ENCODE results near the gene KCTD21.

Gene KCTD21

GRCh38 chr11:78149646-78150045, 38.8 kb downstream of the KCTD21 start:
- no peaks in the 10 kb centered on the region for H3F3A ChIP-seq (ENCODE audit: insufficient read depth, low read length)
- no peaks in the 10 kb centered on the region for H3K9me2 ChIP-seq (replicated peaks; ENCODE audit: insufficient read depth, low read length)
- no peaks in the 10 kb centered on the region for H3K4me1 ChIP-seq (ENCODE audit: low read length)
- no peak overlapping the region for H3K9ac ChIP-seq (ENCODE audit: low read length)
- no peak overlapping the region for H3K4me3 ChIP-seq (ENCODE audit: low read length)
- no peaks in the 10 kb centered on the region for H3K79me2 ChIP-seq (ENCODE audit: low read length)
- no peaks in the 10 kb centered on the region for H3K27me3 ChIP-seq (replicated peaks; ENCODE audit: insufficient read depth, low read length)
- no peaks in the 10 kb centered on the region for H3K9me3 ChIP-seq (replicated peaks; ENCODE audit: insufficient read depth, low read length)
- H3K36me3 ChIP-seq (replicated peaks; ENCODE audit: insufficient read depth, low read length) = no peaks in the 10 kb centered on the region
- DNase-seq = no peak
- TF ChIP-seq CTCF (IDR thresholded peaks at IDR 0.05; ENCODE audit: low read length) = no peak
- no peak for TF ChIP-seq EZH2phosphoT487 (IDR thresholded peaks at IDR 0.05; ENCODE audit: low read length)
- TF ChIP-seq EZH2 (optimal IDR thresholded peaks at IDR 0.05; ENCODE audit: low read depth, low read length) = no peak
- H4K20me1 ChIP-seq (ENCODE audit: insufficient read depth, low read length) = no peaks in the 10 kb centered on the region
- no peak overlapping the region for H2AFZ ChIP-seq (ENCODE audit: low read length)
- H3K27ac ChIP-seq (ENCODE audit: low read length) = no peak overlapping the region
- H3K4me2 ChIP-seq (ENCODE audit: low read depth, low read length) = no peak overlapping the region

GRCh38 chr11:78147807-78148206, 40.6 kb downstream of the KCTD21 start:
- H3K27me3 ChIP-seq (replicated peaks; ENCODE audit: insufficient read depth, low read length) = no peaks in the 10 kb centered on the region
- no peak overlapping the region for H3K4me2 ChIP-seq (ENCODE audit: low read depth, low read length)
- no peak for DNase-seq
- H3K79me2 ChIP-seq (ENCODE audit: low read length) = no peaks in the 10 kb centered on the region
- H3F3A ChIP-seq (ENCODE audit: insufficient read depth, low read length) = 0 out of 2 replicates have a peak, but pooled peaks cover 3% of the 10 kb centered on the region
- no peaks in the 10 kb centered on the region for H3K36me3 ChIP-seq (replicated peaks; ENCODE audit: insufficient read depth, low read length)
- no peak for TF ChIP-seq CTCF (IDR thresholded peaks at IDR 0.05; ENCODE audit: low read length)
- no peak for TF ChIP-seq EZH2 (optimal IDR thresholded peaks at IDR 0.05; ENCODE audit: low read depth, low read length)
- no peak for TF ChIP-seq EZH2phosphoT487 (IDR thresholded peaks at IDR 0.05; ENCODE audit: low read length)
- peaks cover 14% of the 10 kb centered on the region for H3K4me1 ChIP-seq (ENCODE audit: low read length)
- H3K9me2 ChIP-seq (replicated peaks; ENCODE audit: insufficient read depth, low read length) = no peaks in the 10 kb centered on the region
- H4K20me1 ChIP-seq (ENCODE audit: insufficient read depth, low read length) = no peaks in the 10 kb centered on the region
- no peaks in the 10 kb centered on the region for H3K9me3 ChIP-seq (replicated peaks; ENCODE audit: insufficient read depth, low read length)
- no peak overlapping the region for H2AFZ ChIP-seq (ENCODE audit: low read length)
- no peak overlapping the region for H3K9ac ChIP-seq (ENCODE audit: low read length)
- no peak overlapping the region for H3K27ac ChIP-seq (ENCODE audit: low read length)
- no peak overlapping the region for H3K4me3 ChIP-seq (ENCODE audit: low read length)

- Histone ChIP-seq H3K9me2 (replicated peaks; ENCODE audit: insufficient read depth, low read length) (no peaks in the 10 kb centered on the region), H3K4me2 (ENCODE audit: low read depth, low read length) (no peak overlapping the region), H3K4me3 (ENCODE audit: low read length) (no peak overlapping the region), H3K27me3 (replicated peaks; ENCODE audit: insufficient read depth, low read length) (no peaks in the 10 kb centered on the region), H3K36me3 (replicated peaks; ENCODE audit: insufficient read depth, low read length) (no peaks in the 10 kb centered on the region), H3K79me2 (ENCODE audit: low read length) (no peaks in the 10 kb centered on the region), H4K20me1 (ENCODE audit: insufficient read depth, low read length) (no peaks in the 10 kb centered on the region), H3K9ac (ENCODE audit: low read length) (no peak overlapping the region), H3K27ac (ENCODE audit: low read length) (no peak overlapping the region), H3K4me1 (ENCODE audit: low read length) (peaks cover 18% of the 10 kb centered on the region), H2AFZ (ENCODE audit: low read length) (no peak overlapping the region), H3F3A (ENCODE audit: insufficient read depth, low read length) (0 out of 2 replicates have a peak, but pooled peaks cover 6% of the 10 kb centered on the region), H3K9me3 (replicated peaks; ENCODE audit: insufficient read depth, low read length) (no peaks in the 10 kb centered on the region)
- TF ChIP-seq CTCF (IDR thresholded peaks at IDR 0.05; ENCODE audit: low read length) (no peak), EZH2 (optimal IDR thresholded peaks at IDR 0.05; ENCODE audit: low read depth, low read length) (no peak), EZH2phosphoT487 (IDR thresholded peaks at IDR 0.05; ENCODE audit: low read length) (no peak)
- DNase-seq = no peak
Observed at GRCh38 chr11:78145511-78146025, 42.9 kb downstream of the KCTD21 start.
